Measurements from ENCODE around the gene GPR137.

Gene GPR137

DNA sequence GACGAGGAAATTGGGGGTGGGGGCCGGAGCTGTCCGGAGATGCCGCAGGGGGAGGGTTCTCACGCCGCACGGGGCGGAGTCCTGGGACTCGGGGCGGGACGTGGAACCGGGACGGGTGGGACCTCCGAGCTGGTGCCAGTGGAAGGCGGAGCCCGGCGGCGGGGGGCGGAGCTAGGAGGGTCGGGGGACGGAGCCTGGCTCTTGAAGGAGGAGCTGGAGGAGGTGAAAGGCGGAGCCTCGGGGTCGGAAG lies 44.5 kb upstream of the GPR137 start (continued):
- TF ChIP-seq, protein P1, sequence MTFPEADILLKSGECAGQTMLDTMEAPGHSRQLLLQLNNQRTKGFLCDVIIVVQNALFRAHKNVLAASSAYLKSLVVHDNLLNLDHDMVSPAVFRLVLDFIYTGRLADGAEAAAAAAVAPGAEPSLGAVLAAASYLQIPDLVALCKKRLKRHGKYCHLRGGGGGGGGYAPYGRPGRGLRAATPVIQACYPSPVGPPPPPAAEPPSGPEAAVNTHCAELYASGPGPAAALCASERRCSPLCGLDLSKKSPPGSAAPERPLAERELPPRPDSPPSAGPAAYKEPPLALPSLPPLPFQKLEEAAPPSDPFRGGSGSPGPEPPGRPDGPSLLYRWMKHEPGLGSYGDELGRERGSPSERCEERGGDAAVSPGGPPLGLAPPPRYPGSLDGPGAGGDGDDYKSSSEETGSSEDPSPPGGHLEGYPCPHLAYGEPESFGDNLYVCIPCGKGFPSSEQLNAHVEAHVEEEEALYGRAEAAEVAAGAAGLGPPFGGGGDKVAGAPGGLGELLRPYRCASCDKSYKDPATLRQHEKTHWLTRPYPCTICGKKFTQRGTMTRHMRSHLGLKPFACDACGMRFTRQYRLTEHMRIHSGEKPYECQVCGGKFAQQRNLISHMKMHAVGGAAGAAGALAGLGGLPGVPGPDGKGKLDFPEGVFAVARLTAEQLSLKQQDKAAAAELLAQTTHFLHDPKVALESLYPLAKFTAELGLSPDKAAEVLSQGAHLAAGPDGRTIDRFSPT (tag by site-specific recombination; IDR thresholded peaks at IDR 0.05) = peak; percentile 21; the same call in 1 of the 2 replicates
- peak; percentile 40; the same call in 1 of the 2 replicates for TF ChIP-seq ZEB2 (tag by site-specific recombination; IDR thresholded peaks at IDR 0.05)

DNA sequence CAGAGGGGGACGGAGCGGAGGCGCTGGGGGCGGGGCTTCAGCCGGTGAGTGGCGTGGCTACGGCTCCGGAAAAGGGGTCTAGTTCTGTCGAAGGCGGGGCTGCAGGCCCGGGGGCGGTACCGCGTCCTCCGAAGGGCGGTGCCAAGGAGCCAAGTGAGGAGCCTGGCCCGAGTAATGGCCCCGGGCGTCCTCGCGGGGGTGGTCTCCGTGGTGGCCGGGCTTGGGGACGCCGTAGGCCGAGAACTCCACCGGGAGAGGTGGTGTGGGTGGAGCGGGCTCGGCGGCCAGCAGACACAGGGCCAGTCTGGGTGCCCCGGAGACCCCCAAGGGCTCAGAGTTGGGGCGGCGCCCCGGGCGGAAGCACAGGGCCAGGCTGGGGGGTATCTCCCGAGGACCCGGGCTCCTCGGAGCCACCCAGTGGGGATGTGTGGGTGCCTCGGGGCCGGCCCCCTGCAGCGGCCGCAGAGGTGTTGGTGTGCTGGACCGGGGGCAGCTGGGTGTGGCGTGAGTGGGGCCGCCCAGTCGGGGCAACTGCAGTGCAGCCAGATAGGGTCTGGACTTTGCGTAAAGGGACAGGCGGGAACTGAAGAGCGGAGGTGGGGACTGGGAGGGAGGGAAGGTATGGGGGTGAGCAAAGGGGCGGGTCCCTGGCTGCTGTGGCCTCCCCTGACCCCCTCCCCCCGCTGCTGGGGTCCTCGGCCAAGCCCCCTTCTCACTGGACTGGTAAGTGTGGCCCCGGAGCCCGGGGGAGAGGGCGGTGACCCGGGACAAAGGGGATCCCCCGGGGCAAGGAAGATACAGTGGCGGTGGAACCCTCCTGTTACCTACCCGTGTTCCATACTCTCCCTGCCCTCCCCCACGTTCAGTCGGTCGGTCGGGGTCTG lies 43.9 kb upstream of the GPR137 start:
- no peaks in the 10 kb centered on the region for H3K4me1 ChIP-seq (ENCODE audit: control insufficient read depth, insufficient read depth, low read length)
- ChIA-PET POLR2A (interaction anchor here (0.7 to 7.2 kb wide), 21 partner anchors 8 to 537 kb away, joined by 3 to 96 read pairs (median 6); partner anchors contain the start of genes BAD, CATSPERZ, ESRRA and NUDT22), CTCF (interaction anchor here (0.6 to 2.2 kb wide), 11 partner anchors 9 to 959 kb away, joined by 3 to 13 read pairs (median 4); no protein-coding TSS in a partner anchor)
- peak overlapping the region; percentile 83; the same call in 1 of the 2 replicates for H3K27ac ChIP-seq (ENCODE audit: extremely low read depth, low read depth, low read length)
- peaks cover 0 to 43% of the 10 kb centered on the region in 2 experiments; a peak in 1 of 3 replicates for H3K36me3 ChIP-seq (ENCODE audit: control insufficient read depth in 2 of 2, insufficient read depth in 1 of 2, low read length in 2 of 2)
- peak overlapping the region; percentile 75 for H3K4me3 ChIP-seq (ENCODE audit: low read depth, low read length)
- no peaks in the 10 kb centered on the region for H3K9me3 ChIP-seq (ENCODE audit: control insufficient read depth, insufficient read depth, low read depth, low read length)
- TF ChIP-seq, protein P2, sequence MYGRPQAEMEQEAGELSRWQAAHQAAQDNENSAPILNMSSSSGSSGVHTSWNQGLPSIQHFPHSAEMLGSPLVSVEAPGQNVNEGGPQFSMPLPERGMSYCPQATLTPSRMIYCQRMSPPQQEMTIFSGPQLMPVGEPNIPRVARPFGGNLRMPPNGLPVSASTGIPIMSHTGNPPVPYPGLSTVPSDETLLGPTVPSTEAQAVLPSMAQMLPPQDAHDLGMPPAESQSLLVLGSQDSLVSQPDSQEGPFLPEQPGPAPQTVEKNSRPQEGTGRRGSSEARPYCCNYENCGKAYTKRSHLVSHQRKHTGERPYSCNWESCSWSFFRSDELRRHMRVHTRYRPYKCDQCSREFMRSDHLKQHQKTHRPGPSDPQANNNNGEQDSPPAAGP (tag by site-specific recombination; IDR thresholded peaks at IDR 0.05) = peak; percentile 22; the same call in 1 of the 2 replicates
- peak; percentile 60; the same call in 1 of the 2 replicates for TF ChIP-seq ZBTB48 (tag by site-specific recombination; IDR thresholded peaks at IDR 0.05)
- TF ChIP-seq, protein P3, sequence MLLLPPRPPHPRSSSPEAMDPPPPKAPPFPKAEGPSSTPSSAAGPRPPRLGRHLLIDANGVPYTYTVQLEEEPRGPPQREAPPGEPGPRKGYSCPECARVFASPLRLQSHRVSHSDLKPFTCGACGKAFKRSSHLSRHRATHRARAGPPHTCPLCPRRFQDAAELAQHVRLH (tag by site-specific recombination; IDR thresholded peaks at IDR 0.05) = no peak
- peak; percentile 52; the same call in 1 of the 2 replicates for TF ChIP-seq ZNF366 (tag by site-specific recombination; conservative IDR thresholded peaks at IDR 0.05)
- TF ChIP-seq, protein P4, sequence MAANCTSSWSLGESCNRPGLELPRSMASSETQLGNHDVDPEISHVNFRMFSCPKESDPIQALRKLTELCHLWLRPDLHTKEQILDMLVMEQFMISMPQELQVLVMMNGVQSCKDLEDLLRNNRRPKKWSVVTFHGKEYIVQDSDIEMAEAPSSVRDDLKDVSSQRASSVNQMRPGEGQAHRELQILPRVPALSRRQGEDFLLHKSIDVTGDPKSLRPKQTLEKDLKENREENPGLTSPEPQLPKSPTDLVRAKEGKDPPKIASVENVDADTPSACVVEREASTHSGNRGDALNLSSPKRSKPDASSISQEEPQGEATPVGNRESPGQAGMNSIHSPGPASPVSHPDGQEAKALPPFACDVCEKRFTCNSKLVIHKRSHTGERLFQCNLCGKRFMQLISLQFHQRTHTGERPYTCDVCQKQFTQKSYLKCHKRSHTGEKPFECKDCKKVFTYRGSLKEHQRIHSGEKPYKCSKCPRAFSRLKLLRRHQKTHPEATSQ (tag by site-specific recombination; IDR thresholded peaks at IDR 0.05) = no peak
- TF ChIP-seq ZNF473 (tag by site-specific recombination; IDR thresholded peaks at IDR 0.05) = no peak
- peak; percentile 80 for TF ChIP-seq ZNF423 (tag by site-specific recombination; IDR thresholded peaks at IDR 0.05)
- TF ChIP-seq ZNF121 (tag by site-specific recombination; IDR thresholded peaks at IDR 0.05) = no peak
- TF ChIP-seq ZIC2 (tag by site-specific recombination; IDR thresholded peaks at IDR 0.05) = peak; percentile 74
- TF ChIP-seq ZFHX2 (tag by site-specific recombination; conservative IDR thresholded peaks at IDR 0.05) = peak; percentile 90
- TF ChIP-seq ZNF324 (tag by site-specific recombination; IDR thresholded peaks at IDR 0.05) = 0 out of 2 replicates have a peak, but pooled peaks have one; percentile 20
- TF ChIP-seq, protein P5, sequence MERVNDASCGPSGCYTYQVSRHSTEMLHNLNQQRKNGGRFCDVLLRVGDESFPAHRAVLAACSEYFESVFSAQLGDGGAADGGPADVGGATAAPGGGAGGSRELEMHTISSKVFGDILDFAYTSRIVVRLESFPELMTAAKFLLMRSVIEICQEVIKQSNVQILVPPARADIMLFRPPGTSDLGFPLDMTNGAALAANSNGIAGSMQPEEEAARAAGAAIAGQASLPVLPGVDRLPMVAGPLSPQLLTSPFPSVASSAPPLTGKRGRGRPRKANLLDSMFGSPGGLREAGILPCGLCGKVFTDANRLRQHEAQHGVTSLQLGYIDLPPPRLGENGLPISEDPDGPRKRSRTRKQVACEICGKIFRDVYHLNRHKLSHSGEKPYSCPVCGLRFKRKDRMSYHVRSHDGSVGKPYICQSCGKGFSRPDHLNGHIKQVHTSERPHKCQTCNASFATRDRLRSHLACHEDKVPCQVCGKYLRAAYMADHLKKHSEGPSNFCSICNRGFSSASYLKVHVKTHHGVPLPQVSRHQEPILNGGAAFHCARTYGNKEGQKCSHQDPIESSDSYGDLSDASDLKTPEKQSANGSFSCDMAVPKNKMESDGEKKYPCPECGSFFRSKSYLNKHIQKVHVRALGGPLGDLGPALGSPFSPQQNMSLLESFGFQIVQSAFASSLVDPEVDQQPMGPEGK (tag by site-specific recombination; IDR thresholded peaks at IDR 0.05) = peak; percentile 76
- peak; percentile 90 for TF ChIP-seq ZNF341 (tag by site-specific recombination; IDR thresholded peaks at IDR 0.05; ENCODE audit: low read depth)
- no peak for TF ChIP-seq MYNN (tag by site-specific recombination; IDR thresholded peaks at IDR 0.05; ENCODE audit: borderline replicate concordance)
- peak; percentile 83 for TF ChIP-seq ZNF335 (tag by site-specific recombination; conservative IDR thresholded peaks at IDR 0.05)
- TF ChIP-seq ZNF146 (tag by site-specific recombination; IDR thresholded peaks at IDR 0.05) = 0 out of 2 replicates have a peak, but pooled peaks have one; percentile 2
- TF ChIP-seq ZNF19 (tag by site-specific recombination; IDR thresholded peaks at IDR 0.05; ENCODE audit: low read depth) = no peak
- TF ChIP-seq, protein P6, sequence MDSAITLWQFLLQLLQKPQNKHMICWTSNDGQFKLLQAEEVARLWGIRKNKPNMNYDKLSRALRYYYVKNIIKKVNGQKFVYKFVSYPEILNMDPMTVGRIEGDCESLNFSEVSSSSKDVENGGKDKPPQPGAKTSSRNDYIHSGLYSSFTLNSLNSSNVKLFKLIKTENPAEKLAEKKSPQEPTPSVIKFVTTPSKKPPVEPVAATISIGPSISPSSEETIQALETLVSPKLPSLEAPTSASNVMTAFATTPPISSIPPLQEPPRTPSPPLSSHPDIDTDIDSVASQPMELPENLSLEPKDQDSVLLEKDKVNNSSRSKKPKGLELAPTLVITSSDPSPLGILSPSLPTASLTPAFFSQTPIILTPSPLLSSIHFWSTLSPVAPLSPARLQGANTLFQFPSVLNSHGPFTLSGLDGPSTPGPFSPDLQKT (IDR thresholded peaks at IDR 0.05; ENCODE audit: borderline replicate concordance, low read depth, low read length) = no peak
- TF ChIP-seq ZNF610 (tag by site-specific recombination; IDR thresholded peaks at IDR 0.05; ENCODE audit: borderline replicate concordance) = peak; percentile 15; the same call in 1 of the 2 replicates
- TF ChIP-seq SP2 (tag by site-specific recombination; IDR thresholded peaks at IDR 0.05) = peak; percentile 87
- TF ChIP-seq ZBTB7A (tag by site-specific recombination; IDR thresholded peaks at IDR 0.05; ENCODE audit: low read depth) = peak; percentile 56; the same call in 1 of the 2 replicates
- peak; percentile 17; the same call in 1 of the 2 replicates for TF ChIP-seq ZFP69B (tag by site-specific recombination; IDR thresholded peaks at IDR 0.05)
- peak; percentile 19; the same call in 1 of the 2 replicates for TF ChIP-seq YY1 (tag by site-specific recombination; IDR thresholded peaks at IDR 0.05)
- TF ChIP-seq KLF10 (tag by site-specific recombination; IDR thresholded peaks at IDR 0.05) = no peak
- TF ChIP-seq ZNF549 (tag by site-specific recombination; IDR thresholded peaks at IDR 0.05) = no peak
- TF ChIP-seq WT1 (tag by site-specific recombination; IDR thresholded peaks at IDR 0.05) = peak; percentile 25; the same call in 1 of the 2 replicates
